ENCODE results near the gene FLNB.

Gene FLNB

DNA sequence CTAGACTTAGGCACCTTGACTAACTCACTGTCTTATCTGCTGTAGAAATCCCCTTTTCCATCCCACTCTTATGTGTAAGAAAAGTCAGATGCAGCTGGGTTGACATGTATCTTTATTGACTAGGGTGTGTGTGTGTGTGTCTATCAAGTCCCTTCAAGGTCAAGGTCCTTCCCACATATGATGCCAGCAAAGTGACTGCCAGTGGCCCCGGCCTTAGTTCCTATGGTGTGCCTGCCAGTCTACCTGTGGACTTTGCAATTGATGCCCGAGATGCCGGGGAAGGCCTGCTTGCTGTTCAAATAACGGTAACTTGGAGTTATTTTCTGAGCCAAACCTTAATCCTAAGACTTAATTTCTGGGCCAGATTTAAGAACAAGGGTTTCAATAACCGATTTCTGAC, 126.2 kb downstream of the FLNB start:
- H3K27ac Mint-ChIP-seq, result no peak overlapping the region
- TF ChIP-seq, protein P1, sequence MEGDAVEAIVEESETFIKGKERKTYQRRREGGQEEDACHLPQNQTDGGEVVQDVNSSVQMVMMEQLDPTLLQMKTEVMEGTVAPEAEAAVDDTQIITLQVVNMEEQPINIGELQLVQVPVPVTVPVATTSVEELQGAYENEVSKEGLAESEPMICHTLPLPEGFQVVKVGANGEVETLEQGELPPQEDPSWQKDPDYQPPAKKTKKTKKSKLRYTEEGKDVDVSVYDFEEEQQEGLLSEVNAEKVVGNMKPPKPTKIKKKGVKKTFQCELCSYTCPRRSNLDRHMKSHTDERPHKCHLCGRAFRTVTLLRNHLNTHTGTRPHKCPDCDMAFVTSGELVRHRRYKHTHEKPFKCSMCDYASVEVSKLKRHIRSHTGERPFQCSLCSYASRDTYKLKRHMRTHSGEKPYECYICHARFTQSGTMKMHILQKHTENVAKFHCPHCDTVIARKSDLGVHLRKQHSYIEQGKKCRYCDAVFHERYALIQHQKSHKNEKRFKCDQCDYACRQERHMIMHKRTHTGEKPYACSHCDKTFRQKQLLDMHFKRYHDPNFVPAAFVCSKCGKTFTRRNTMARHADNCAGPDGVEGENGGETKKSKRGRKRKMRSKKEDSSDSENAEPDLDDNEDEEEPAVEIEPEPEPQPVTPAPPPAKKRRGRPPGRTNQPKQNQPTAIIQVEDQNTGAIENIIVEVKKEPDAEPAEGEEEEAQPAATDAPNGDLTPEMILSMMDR (IDR thresholded peaks at IDR 0.05), result no peak
- H3K4me1 Mint-ChIP-seq, result peaks cover 10% of the 10 kb centered on the region
- H3K27me3 Mint-ChIP-seq (ENCODE audit: low read depth, poor library complexity), result no peaks in the 10 kb centered on the region
- no peak overlapping the region for H3K4me3 Mint-ChIP-seq
- DNase-seq, result no peak
- H3K9me3 Mint-ChIP-seq, result no peaks in the 10 kb centered on the region
- peaks cover 91% of the 10 kb centered on the region for H3K36me3 Mint-ChIP-seq (ENCODE audit: low read depth)

- no peaks in the 10 kb centered on the region for H3K9me3 Mint-ChIP-seq
- H3K27ac Mint-ChIP-seq, result no peak overlapping the region
- TF ChIP-seq, protein P1 (IDR thresholded peaks at IDR 0.05), result no peak
- DNase-seq, result no peak
- H3K4me1 Mint-ChIP-seq, result no peaks in the 10 kb centered on the region
- H3K4me3 Mint-ChIP-seq, result no peak overlapping the region
- H3K27me3 Mint-ChIP-seq (ENCODE audit: low read depth, poor library complexity), result no peaks in the 10 kb centered on the region
- peaks cover 90% of the 10 kb centered on the region for H3K36me3 Mint-ChIP-seq (ENCODE audit: low read depth)
Measured at GRCh38 chr3:58135712-58136543, 127.7 kb downstream of the FLNB start.

GRCh38 chr3:58137306-58137705, 129.1 kb downstream of the FLNB start:
- TF ChIP-seq, protein P1 (IDR thresholded peaks at IDR 0.05), result no peak
- H3K27me3 Mint-ChIP-seq (ENCODE audit: low read depth, poor library complexity), result no peaks in the 10 kb centered on the region
- DNase-seq, result no peak
- peaks cover 89% of the 10 kb centered on the region for H3K36me3 Mint-ChIP-seq (ENCODE audit: low read depth)
- H3K4me1 Mint-ChIP-seq, result peaks cover 11% of the 10 kb centered on the region
- no peak overlapping the region for H3K27ac Mint-ChIP-seq
- H3K9me3 Mint-ChIP-seq, result no peaks in the 10 kb centered on the region
- no peak overlapping the region for H3K4me3 Mint-ChIP-seq

GRCh38 chr3:58141766-58142345, 133.6 kb downstream of the FLNB start:
- H3K4me1 Mint-ChIP-seq, result peaks cover 38% of the 10 kb centered on the region
- TF ChIP-seq, protein P1 (IDR thresholded peaks at IDR 0.05), result no peak
- peaks cover 84% of the 10 kb centered on the region for H3K36me3 Mint-ChIP-seq (ENCODE audit: low read depth)
- peak overlapping the region; percentile 95 for H3K27ac Mint-ChIP-seq
- no peaks in the 10 kb centered on the region for H3K9me3 Mint-ChIP-seq
- DNase-seq, result no peak
- no peak overlapping the region for H3K4me3 Mint-ChIP-seq
- no peaks in the 10 kb centered on the region for H3K27me3 Mint-ChIP-seq (ENCODE audit: low read depth, poor library complexity)

DNA sequence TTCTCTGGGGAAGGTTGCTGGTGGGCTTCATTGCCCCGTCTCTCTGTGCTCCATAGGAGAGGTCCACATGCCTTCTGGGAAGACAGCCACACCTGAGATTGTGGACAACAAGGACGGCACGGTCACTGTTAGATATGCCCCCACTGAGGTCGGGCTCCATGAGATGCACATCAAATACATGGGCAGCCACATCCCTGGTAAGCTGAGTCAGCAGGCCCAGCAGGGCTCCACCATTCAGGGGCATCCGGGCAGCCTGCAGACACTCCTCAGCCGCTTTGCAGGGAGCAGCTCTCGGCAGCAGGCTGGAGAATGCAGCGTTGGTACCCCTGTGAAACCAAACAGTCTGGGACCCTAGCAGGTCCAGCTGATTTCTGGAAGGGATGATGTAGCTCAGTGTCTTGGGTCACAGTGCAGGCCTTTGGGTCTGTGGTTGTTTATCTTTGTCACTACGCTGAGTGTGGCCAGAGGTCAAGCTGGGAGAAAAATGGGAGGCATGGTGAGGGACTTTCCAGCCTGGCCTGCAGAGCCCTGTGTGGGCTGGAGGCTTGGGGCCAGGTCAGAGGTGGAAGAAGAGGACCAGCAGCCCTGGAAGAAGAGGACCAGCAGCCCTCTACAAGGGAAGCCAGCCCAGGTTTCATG, 135.3 kb downstream of the FLNB start:
- no peak for DNase-seq
- H3K36me3 Mint-ChIP-seq (ENCODE audit: low read depth), result peaks cover 80% of the 10 kb centered on the region
- no peaks in the 10 kb centered on the region for H3K27me3 Mint-ChIP-seq (ENCODE audit: low read depth, poor library complexity)
- TF ChIP-seq, protein P1 (IDR thresholded peaks at IDR 0.05), result no peak
- no peaks in the 10 kb centered on the region for H3K9me3 Mint-ChIP-seq
- no peak overlapping the region for H3K4me3 Mint-ChIP-seq
- H3K27ac Mint-ChIP-seq, result peak overlapping the region; percentile 95
- H3K4me1 Mint-ChIP-seq, result peaks cover 38% of the 10 kb centered on the region
